ENCODE measurements around the gene MAPK10.
"Not testable (repeated sequence)": the region's sequence is repeated elsewhere in the genome, so short reads cannot be mapped to it uniquely, and the experiment has no call there.

MAPK10 gene

GRCh38 chr4:86178211-86178610, 181.6 kb downstream of the MAPK10 start:
- Histone ChIP-seq H3K4me1 (ENCODE audit: control insufficient read depth in 2 of 2, insufficient read depth in 2 of 2, low read length in 2 of 2) (no peaks in the 10 kb centered on the region), H3K27ac (ENCODE audit: low read depth in 2 of 2, low read length in 2 of 2) (no peak overlapping the region), H3K9ac (ENCODE audit: low read depth in 1 of 2, low read length in 2 of 2) (no peak overlapping the region), H3K9me3 (ENCODE audit: control insufficient read depth in 2 of 2, low read length in 2 of 2) (no peaks in the 10 kb centered on the region), H3K36me3 (ENCODE audit: control insufficient read depth in 2 of 2, insufficient read depth in 2 of 2, low read length in 2 of 2) (no peaks in the 10 kb centered on the region), H3K4me3 (ENCODE audit: low read length in 2 of 2) (no peak overlapping the region), H3K27me3 (ENCODE audit: control insufficient read depth in 2 of 2, insufficient read depth in 2 of 2, low read length in 2 of 2) (no peaks in the 10 kb centered on the region)

- Histone ChIP-seq H3K27ac (ENCODE audit: low read depth in 2 of 2, low read length in 2 of 2) (no peak overlapping the region), H3K4me1 (ENCODE audit: control insufficient read depth in 2 of 2, insufficient read depth in 2 of 2, low read length in 2 of 2) (no peaks in the 10 kb centered on the region), H3K36me3 (ENCODE audit: control insufficient read depth in 2 of 2, insufficient read depth in 2 of 2, low read length in 2 of 2) (no peaks in the 10 kb centered on the region), H3K4me3 (ENCODE audit: low read length in 2 of 2) (no peak overlapping the region), H3K9me3 (ENCODE audit: control insufficient read depth in 2 of 2, low read length in 2 of 2) (no peaks in the 10 kb centered on the region), H3K27me3 (ENCODE audit: control insufficient read depth in 2 of 2, insufficient read depth in 2 of 2, low read length in 2 of 2) (no peaks in the 10 kb centered on the region), H3K9ac (ENCODE audit: low read depth in 1 of 2, low read length in 2 of 2) (no peak overlapping the region)
Measured at GRCh38 chr4:86174506-86174905, 185.3 kb downstream of the MAPK10 start.

GRCh38 chr4:86168335-86168734, 191.5 kb downstream of the MAPK10 start:
- H3K27ac ChIP-seq (ENCODE audit: low read depth in 2 of 2, low read length in 2 of 2); H3K9me3 ChIP-seq (ENCODE audit: control insufficient read depth in 2 of 2, low read length in 2 of 2); H3K4me1 ChIP-seq (ENCODE audit: control insufficient read depth in 2 of 2, insufficient read depth in 2 of 2, low read length in 2 of 2); H3K27me3 ChIP-seq (ENCODE audit: control insufficient read depth in 2 of 2, insufficient read depth in 2 of 2, low read length in 2 of 2); H3K36me3 ChIP-seq (ENCODE audit: control insufficient read depth in 2 of 2, insufficient read depth in 2 of 2, low read length in 2 of 2); H3K4me3 ChIP-seq (ENCODE audit: low read length in 2 of 2); H3K9ac ChIP-seq (ENCODE audit: low read depth in 1 of 2, low read length in 2 of 2): not testable (repeated sequence)

GRCh38 chr4:86160426-86160825, 199.4 kb downstream of the MAPK10 start:
- Histone ChIP-seq H3K4me1 (ENCODE audit: control insufficient read depth in 2 of 2, insufficient read depth in 2 of 2, low read length in 2 of 2) (no peaks in the 10 kb centered on the region), H3K36me3 (ENCODE audit: control insufficient read depth in 2 of 2, insufficient read depth in 2 of 2, low read length in 2 of 2) (no peaks in the 10 kb centered on the region), H3K9ac (ENCODE audit: low read depth in 1 of 2, low read length in 2 of 2) (no peak overlapping the region), H3K27ac (ENCODE audit: low read depth in 2 of 2, low read length in 2 of 2) (no peak overlapping the region), H3K9me3 (ENCODE audit: control insufficient read depth in 2 of 2, low read length in 2 of 2) (no peaks in the 10 kb centered on the region), H3K27me3 (ENCODE audit: control insufficient read depth in 2 of 2, insufficient read depth in 2 of 2, low read length in 2 of 2) (no peaks in the 10 kb centered on the region), H3K4me3 (ENCODE audit: low read length in 2 of 2) (no peak overlapping the region)

- no peak overlapping the region for H3K9ac ChIP-seq (ENCODE audit: low read depth in 1 of 2, low read length in 2 of 2)
- H3K27ac ChIP-seq (ENCODE audit: low read depth in 2 of 2, low read length in 2 of 2) = no peak overlapping the region
- H3K9me3 ChIP-seq (ENCODE audit: control insufficient read depth in 2 of 2, low read length in 2 of 2) = no peaks in the 10 kb centered on the region
- no peaks in the 10 kb centered on the region for H3K4me1 ChIP-seq (ENCODE audit: control insufficient read depth in 2 of 2, insufficient read depth in 2 of 2, low read length in 2 of 2)
- H3K36me3 ChIP-seq (ENCODE audit: control insufficient read depth in 2 of 2, insufficient read depth in 2 of 2, low read length in 2 of 2) = no peaks in the 10 kb centered on the region
- no peak overlapping the region for H3K4me3 ChIP-seq (ENCODE audit: low read length in 2 of 2)
- no peaks in the 10 kb centered on the region for H3K27me3 ChIP-seq (ENCODE audit: control insufficient read depth in 2 of 2, insufficient read depth in 2 of 2, low read length in 2 of 2)
Measured at GRCh38 chr4:86159216-86159615, 200.6 kb downstream of the MAPK10 start.

- no peak overlapping the region for H3K27ac ChIP-seq (ENCODE audit: low read depth in 2 of 2, low read length in 2 of 2)
Measured at GRCh38 chr4:86156531-86156930, 203.3 kb downstream of the MAPK10 start.

GRCh38 chr4:86155766-86156165, 204.1 kb downstream of the MAPK10 start:
- Histone ChIP-seq H3K4me3 (ENCODE audit: low read length in 2 of 2) (no peak overlapping the region), H3K9me3 (ENCODE audit: control insufficient read depth in 2 of 2, low read length in 2 of 2) (no peaks in the 10 kb centered on the region)

More at GRCh38 chr4:86156531-86156930, 203.3 kb downstream of the MAPK10 start:
- no peak overlapping the region for H3K9ac ChIP-seq (ENCODE audit: low read depth in 1 of 2, low read length in 2 of 2)
- H3K36me3 ChIP-seq (ENCODE audit: control insufficient read depth in 2 of 2, insufficient read depth in 2 of 2, low read length in 2 of 2) = no peaks in the 10 kb centered on the region
- no peak overlapping the region for H3K4me3 ChIP-seq (ENCODE audit: low read length in 2 of 2)
- H3K27me3 ChIP-seq (ENCODE audit: control insufficient read depth in 2 of 2, insufficient read depth in 2 of 2, low read length in 2 of 2) = no peaks in the 10 kb centered on the region
- no peaks in the 10 kb centered on the region for H3K9me3 ChIP-seq (ENCODE audit: control insufficient read depth in 2 of 2, low read length in 2 of 2)
- no peaks in the 10 kb centered on the region for H3K4me1 ChIP-seq (ENCODE audit: control insufficient read depth in 2 of 2, insufficient read depth in 2 of 2, low read length in 2 of 2)

GRCh38 chr4:86152454-86152853, 207.4 kb downstream of the MAPK10 start:
- no peaks in the 10 kb centered on the region for H3K9me3 ChIP-seq (ENCODE audit: control insufficient read depth in 2 of 2, low read length in 2 of 2)
- no peak overlapping the region for H3K4me3 ChIP-seq (ENCODE audit: low read length in 2 of 2)
- H3K36me3 ChIP-seq (ENCODE audit: control insufficient read depth in 2 of 2, insufficient read depth in 2 of 2, low read length in 2 of 2) = no peaks in the 10 kb centered on the region
- no peaks in the 10 kb centered on the region for H3K27me3 ChIP-seq (ENCODE audit: control insufficient read depth in 2 of 2, insufficient read depth in 2 of 2, low read length in 2 of 2)
- H3K4me1 ChIP-seq (ENCODE audit: control insufficient read depth in 2 of 2, insufficient read depth in 2 of 2, low read length in 2 of 2) = no peaks in the 10 kb centered on the region
- H3K27ac ChIP-seq (ENCODE audit: low read depth in 2 of 2, low read length in 2 of 2) = no peak overlapping the region
- no peak overlapping the region for H3K9ac ChIP-seq (ENCODE audit: low read depth in 1 of 2, low read length in 2 of 2)

More at GRCh38 chr4:86155766-86156165, 204.1 kb downstream of the MAPK10 start:
- Histone ChIP-seq H3K4me1 (ENCODE audit: control insufficient read depth in 2 of 2, insufficient read depth in 2 of 2, low read length in 2 of 2) (no peaks in the 10 kb centered on the region), H3K27ac (ENCODE audit: low read depth in 2 of 2, low read length in 2 of 2) (no peak overlapping the region), H3K27me3 (ENCODE audit: control insufficient read depth in 2 of 2, insufficient read depth in 2 of 2, low read length in 2 of 2) (no peaks in the 10 kb centered on the region), H3K36me3 (ENCODE audit: control insufficient read depth in 2 of 2, insufficient read depth in 2 of 2, low read length in 2 of 2) (no peaks in the 10 kb centered on the region), H3K9ac (ENCODE audit: low read depth in 1 of 2, low read length in 2 of 2) (no peak overlapping the region)

- Histone ChIP-seq H3K4me3 (ENCODE audit: low read length in 2 of 2) (no peak overlapping the region), H3K9ac (ENCODE audit: low read depth in 1 of 2, low read length in 2 of 2) (no peak overlapping the region), H3K27me3 (ENCODE audit: control insufficient read depth in 2 of 2, insufficient read depth in 2 of 2, low read length in 2 of 2) (no peaks in the 10 kb centered on the region), H3K27ac (ENCODE audit: low read depth in 2 of 2, low read length in 2 of 2) (no peak overlapping the region), H3K9me3 (ENCODE audit: control insufficient read depth in 2 of 2, low read length in 2 of 2) (no peaks in the 10 kb centered on the region), H3K36me3 (ENCODE audit: control insufficient read depth in 2 of 2, insufficient read depth in 2 of 2, low read length in 2 of 2) (no peaks in the 10 kb centered on the region), H3K4me1 (ENCODE audit: control insufficient read depth in 2 of 2, insufficient read depth in 2 of 2, low read length in 2 of 2) (no peaks in the 10 kb centered on the region)
Measured at GRCh38 chr4:86151196-86151595, 208.7 kb downstream of the MAPK10 start.

GRCh38 chr4:86141161-86141560, 218.7 kb downstream of the MAPK10 start:
- Histone ChIP-seq H3K4me3 (ENCODE audit: low read length in 2 of 2) (no peak overlapping the region), H3K27ac (ENCODE audit: low read depth in 2 of 2, low read length in 2 of 2) (no peak overlapping the region), H3K27me3 (ENCODE audit: control insufficient read depth in 2 of 2, insufficient read depth in 2 of 2, low read length in 2 of 2) (no peaks in the 10 kb centered on the region), H3K4me1 (ENCODE audit: control insufficient read depth in 2 of 2, insufficient read depth in 2 of 2, low read length in 2 of 2) (no peaks in the 10 kb centered on the region), H3K9me3 (ENCODE audit: control insufficient read depth in 2 of 2, low read length in 2 of 2) (no peaks in the 10 kb centered on the region), H3K9ac (ENCODE audit: low read depth in 1 of 2, low read length in 2 of 2) (no peak overlapping the region), H3K36me3 (ENCODE audit: control insufficient read depth in 2 of 2, insufficient read depth in 2 of 2, low read length in 2 of 2) (no peaks in the 10 kb centered on the region)

- Histone ChIP-seq H3K27ac (ENCODE audit: low read depth in 2 of 2, low read length in 2 of 2) (no peak overlapping the region), H3K4me3 (ENCODE audit: low read length in 2 of 2) (no peak overlapping the region), H3K4me1 (ENCODE audit: control insufficient read depth in 2 of 2, insufficient read depth in 2 of 2, low read length in 2 of 2) (no peaks in the 10 kb centered on the region), H3K9me3 (ENCODE audit: control insufficient read depth in 2 of 2, low read length in 2 of 2) (no peaks in the 10 kb centered on the region), H3K36me3 (ENCODE audit: control insufficient read depth in 2 of 2, insufficient read depth in 2 of 2, low read length in 2 of 2) (no peaks in the 10 kb centered on the region), H3K27me3 (ENCODE audit: control insufficient read depth in 2 of 2, insufficient read depth in 2 of 2, low read length in 2 of 2) (no peaks in the 10 kb centered on the region), H3K9ac (ENCODE audit: low read depth in 1 of 2, low read length in 2 of 2) (no peak overlapping the region)
Measured at GRCh38 chr4:86132468-86132867, 227.4 kb downstream of the MAPK10 start.

Measured in mucosa of rectum (tissue), 2 donors.